MM.1S (cell line): ENCODE data around the gene PIEZO1.

Experiments used
- DNase-seq: peaks from one replicate; pipeline ENCODE4 v3.0.0-alpha.2; 2015
- H2AFZ ChIP-seq: fragments of 300-600 bp; sonication (generic); 2 replicates; pipeline ENCODE4 v1.6.0; 2016; ENCODE audit warnings: antibody characterized with exemption, low read length
- H3F3A ChIP-seq: fragments of 300-600 bp; sonication (generic); 2 replicates; pipeline ENCODE4 v1.6.1; 2016; ENCODE audit warnings: mild to moderate bottlenecking, antibody characterized with exemption, low read length, moderate library complexity, mixed read lengths; ENCODE audit not compliant: insufficient read depth
- H3K27ac ChIP-seq: fragments of 300-600 bp; sonication (generic); 2 replicates; pipeline ENCODE4 v1.5.1; 2016; ENCODE audit warnings: mild to moderate bottlenecking, low read length
- H3K27me3 ChIP-seq: fragments of 300-600 bp; sonication (generic); replicated peaks from 2 replicates; pipeline ENCODE4 v1.6.0; 2016; ENCODE audit warnings: low read length; ENCODE audit not compliant: insufficient read depth
- H3K36me3 ChIP-seq: fragments of 300-600 bp; sonication (generic); replicated peaks from 2 replicates; pipeline ENCODE4 v1.6.1; 2016; ENCODE audit warnings: mild to moderate bottlenecking, low read length, mixed read lengths; ENCODE audit not compliant: insufficient read depth
- H3K4me1 ChIP-seq: fragments of 300-600 bp; sonication (generic); 2 replicates; pipeline ENCODE4 v1.6.1; 2016; ENCODE audit warnings: low read length, mixed read lengths
- H3K4me2 ChIP-seq: fragments of 300-600 bp; sonication (generic); 2 replicates; pipeline ENCODE4 v1.6.0; 2016; ENCODE audit warnings: low read depth, low read length
- H3K4me3 ChIP-seq: fragments of 300-600 bp; sonication (generic); 2 replicates; pipeline ENCODE4 v1.5.1; 2016; ENCODE audit warnings: low read length, mixed read lengths
- H3K79me2 ChIP-seq: fragments of 300-600 bp; sonication (generic); 2 replicates; pipeline ENCODE4 v1.6.1; 2016; ENCODE audit warnings: mixed run types, low read length, mixed read lengths
- H3K9ac ChIP-seq: fragments of 300-600 bp; sonication (generic); 2 replicates; pipeline ENCODE4 v1.6.1; 2016; ENCODE audit warnings: low read length, mixed read lengths
- H3K9me2 ChIP-seq: fragments of 300-600 bp; sonication (generic); replicated peaks from 2 replicates; pipeline ENCODE4 v1.6.1; 2016; ENCODE audit warnings: mild to moderate bottlenecking, low read length, mixed read lengths; ENCODE audit not compliant: insufficient read depth
- H3K9me3 ChIP-seq: fragments of 300-600 bp; sonication (generic); replicated peaks from 2 replicates; pipeline ENCODE4 v1.6.1; 2016; ENCODE audit warnings: mild to moderate bottlenecking, low read length, mixed read lengths; ENCODE audit not compliant: insufficient read depth
- H4K20me1 ChIP-seq: fragments of 300-600 bp; sonication (generic); 2 replicates; pipeline ENCODE4 v1.6.1; 2016; ENCODE audit warnings: mild to moderate bottlenecking, low read length, moderate library complexity, mixed read lengths; ENCODE audit not compliant: insufficient read depth
- CTCF ChIP-seq: fragments of 300-600 bp; sonication (generic); IDR thresholded peaks from 2 replicates; pipeline ENCODE4 v1.5.1; 2016; ENCODE audit warnings: antibody characterized with exemption, low read length, mixed read lengths
- EZH2 ChIP-seq: fragments of 300-600 bp; sonication (generic); optimal IDR thresholded peaks from 2 replicates; pipeline ENCODE3; 2017; ENCODE audit warnings: low read depth, mild to moderate bottlenecking, antibody characterized with exemption, low read length, mixed read lengths
- EZH2phosphoT487 ChIP-seq: fragments of 300-600 bp; sonication (generic); IDR thresholded peaks from 2 replicates; pipeline ENCODE4 v1.6.1; 2018; ENCODE audit warnings: antibody characterized with exemption, low read length

PIEZO1 gene

DNA sequence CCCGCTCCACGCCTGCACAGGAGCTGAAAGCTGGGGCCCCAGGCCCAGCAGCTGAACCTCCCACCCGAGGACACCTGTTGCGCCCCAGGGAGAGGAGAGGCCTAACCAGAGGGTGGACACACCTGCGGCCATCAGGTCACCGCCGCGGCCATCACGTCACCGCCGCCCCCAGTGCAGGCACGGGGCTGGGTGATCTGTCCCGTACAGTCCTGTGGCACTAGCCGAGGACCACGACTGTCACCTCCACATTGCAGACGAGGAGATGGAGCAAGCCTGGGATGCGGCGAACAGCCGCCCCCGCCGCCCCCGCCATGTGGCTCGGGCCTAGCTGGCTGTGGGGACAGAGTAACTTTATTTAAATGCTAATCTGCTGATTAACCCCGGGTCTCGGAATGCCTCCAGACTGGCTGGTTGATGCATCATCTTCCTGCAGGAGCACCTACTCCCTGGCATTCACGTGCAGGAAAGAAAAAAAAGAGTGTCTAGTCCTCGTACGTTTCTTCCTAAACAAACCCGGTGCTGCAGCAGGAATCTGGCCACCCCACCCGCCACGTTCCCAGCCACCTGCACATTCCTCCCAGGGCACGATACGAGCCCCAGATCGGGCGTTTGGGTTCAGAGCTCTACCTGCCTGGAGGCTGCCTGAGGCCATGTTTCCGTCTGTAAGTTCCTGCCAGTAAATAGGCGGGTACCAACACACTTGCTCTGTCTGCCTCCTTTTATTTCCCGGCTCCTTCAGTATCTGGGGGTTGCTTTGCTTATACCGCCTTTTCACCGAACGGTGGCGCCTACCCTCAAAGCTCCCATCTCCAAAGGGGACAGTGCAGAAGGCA is 29.9 kb downstream of the PIEZO1 start:
- no peak overlapping the region for H2AFZ ChIP-seq

DNA sequence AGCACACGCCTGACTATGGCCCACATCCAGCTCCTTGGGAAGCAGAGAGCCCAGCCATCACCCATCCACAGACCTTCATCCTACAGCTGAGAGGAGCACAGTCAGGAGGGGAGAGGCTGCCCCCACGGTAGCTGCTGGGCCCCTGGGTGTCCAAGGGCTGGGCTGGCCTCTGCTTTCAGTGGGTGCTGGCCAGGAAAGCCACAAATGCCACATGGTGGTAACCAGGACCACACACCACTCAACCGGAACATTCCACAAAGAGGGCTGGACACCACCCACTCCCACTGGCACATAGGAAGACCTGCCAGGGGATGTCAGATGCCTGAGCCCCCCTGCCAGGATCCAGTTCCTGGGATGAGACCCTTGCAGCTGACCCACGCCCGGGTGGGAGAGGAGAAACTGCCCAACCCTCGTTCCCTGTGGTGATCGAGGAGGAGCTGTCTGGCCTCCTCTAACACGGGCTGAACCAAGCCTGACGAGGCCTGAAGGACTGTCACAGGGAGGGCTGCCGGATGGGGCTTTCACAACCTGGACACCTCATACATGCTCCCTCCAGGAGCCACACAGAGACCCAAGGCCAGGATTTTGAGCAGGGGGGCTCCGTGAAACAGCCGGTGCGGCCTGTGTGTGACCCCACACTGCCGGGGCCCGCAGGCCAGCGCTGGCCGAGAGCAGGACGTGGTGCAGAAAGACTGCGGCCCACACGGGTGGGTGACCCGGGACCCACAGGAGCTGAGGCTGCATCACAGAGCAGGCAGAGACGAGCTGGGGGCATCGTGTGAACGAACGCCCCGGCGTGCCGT is 30.7 kb downstream of the PIEZO1 start:
- Histone ChIP-seq H3K9me3 (no peaks in the 10 kb centered on the region), H3K27ac (no peak overlapping the region), H3F3A (no peaks in the 10 kb centered on the region), H3K27me3 (no peaks in the 10 kb centered on the region), H3K9ac (no peak overlapping the region), H3K9me2 (no peaks in the 10 kb centered on the region), H2AFZ (no peak overlapping the region), H3K79me2 (peaks cover 84% of the 10 kb centered on the region), H3K4me2 (no peak overlapping the region), H4K20me1 (peaks cover 13% of the 10 kb centered on the region), H3K4me3 (no peak overlapping the region), H3K4me1 (no peaks in the 10 kb centered on the region), H3K36me3 (no peaks in the 10 kb centered on the region; the same call in 1 of the 2 replicates)
- no peak for TF ChIP-seq CTCF
- TF ChIP-seq EZH2phosphoT487, result no peak
- no peak for TF ChIP-seq EZH2
- DNase-seq, result no peak

More for the DNA sequence above, 29.9 kb downstream of the PIEZO1 start:
- Histone ChIP-seq H3F3A (no peaks in the 10 kb centered on the region), H3K27me3 (no peaks in the 10 kb centered on the region), H3K36me3 (no peaks in the 10 kb centered on the region; the same call in 1 of the 2 replicates), H3K4me1 (no peaks in the 10 kb centered on the region), H3K79me2 (peaks cover 90% of the 10 kb centered on the region), H3K9ac (no peak overlapping the region), H3K4me2 (no peak overlapping the region), H3K27ac (no peak overlapping the region), H3K9me2 (no peaks in the 10 kb centered on the region), H3K9me3 (no peaks in the 10 kb centered on the region), H3K4me3 (no peak overlapping the region), H4K20me1 (peaks cover 13% of the 10 kb centered on the region)
- TF ChIP-seq CTCF (no peak), EZH2 (no peak), EZH2phosphoT487 (no peak)
- DNase-seq, result no peak

DNA sequence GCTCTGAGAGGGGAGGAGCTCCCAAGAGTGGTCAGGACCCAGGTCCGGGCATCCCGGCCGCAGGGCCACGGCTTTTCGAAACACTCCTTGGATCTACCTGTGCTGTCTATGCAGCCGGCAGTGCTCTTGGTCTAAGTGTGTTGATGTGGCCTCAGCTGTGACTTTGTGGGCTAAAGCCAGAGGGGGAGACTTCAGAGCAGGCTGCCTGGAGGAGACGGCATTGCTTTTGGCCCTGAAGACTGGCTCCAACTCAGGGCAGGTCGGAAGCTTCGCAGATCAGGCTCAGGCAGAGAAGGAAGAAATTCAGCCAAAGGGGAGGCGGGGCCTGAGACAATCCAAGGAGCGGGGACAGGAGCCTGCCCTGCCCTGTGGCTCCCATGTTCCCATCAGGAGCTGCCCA is 31.4 kb downstream of the PIEZO1 start:
- Histone ChIP-seq H3K4me2 (no peak overlapping the region), H3K27ac (no peak overlapping the region), H3F3A (no peaks in the 10 kb centered on the region), H3K27me3 (no peaks in the 10 kb centered on the region), H3K4me3 (no peak overlapping the region), H3K4me1 (no peaks in the 10 kb centered on the region), H3K9ac (no peak overlapping the region), H2AFZ (no peak overlapping the region), H3K79me2 (peaks cover 78% of the 10 kb centered on the region), H3K36me3 (no peaks in the 10 kb centered on the region; the same call in 1 of the 2 replicates), H4K20me1 (peaks cover 10% of the 10 kb centered on the region), H3K9me3 (no peaks in the 10 kb centered on the region), H3K9me2 (no peaks in the 10 kb centered on the region)
- no peak for TF ChIP-seq CTCF
- TF ChIP-seq EZH2phosphoT487, result no peak
- TF ChIP-seq EZH2, result no peak
- DNase-seq, result no peak
